Amygdala (tissue), 56 donors: ENCODE results near the gene PEMT.

Experiments used
- DNase-seq, 56 donors: peaks; one replicate each; lab custom pipeline; 2025; lab: John Stamatoyannopoulos, UW

PEMT gene

GRCh38 chr17:17605729-17606088 is 14.2 kb upstream of the PEMT start:
- no peak for DNase-seq

- DNase-seq: no peak
Measured at GRCh38 chr17:17605083-17605728, 13.7 kb upstream of the PEMT start.

GRCh38 chr17:17603895-17604225 is 12.4 kb upstream of the PEMT start:
- DNase-seq: no peak

GRCh38 chr17:17603178-17603894 is 11.8 kb upstream of the PEMT start:
- no peak for DNase-seq

GRCh38 chr17:17599965-17600364 is 8.5 kb upstream of the PEMT start:
- no peak for DNase-seq

GRCh38 chr17:17598003-17598402 is 6.5 kb upstream of the PEMT start:
- DNase-seq: no peak

GRCh38 chr17:17595755-17596154 is 4.2 kb upstream of the PEMT start:
- no peak for DNase-seq

- no peak for DNase-seq
Measured at GRCh38 chr17:17593222-17593620, 1.7 kb upstream of the PEMT start.

- peak in 1 of 56 donors; percentile 47 for DNase-seq
Measured at GRCh38 chr17:17590883-17591354, 589 bp downstream of the PEMT start.

GRCh38 chr17:17590141-17590751 is 1.3 kb downstream of the PEMT start:
- no peak for DNase-seq

- no peak for DNase-seq
Measured at GRCh38 chr17:17587614-17588337, 3.7 kb downstream of the PEMT start.

- DNase-seq: no peak
Measured at GRCh38 chr17:17582372-17582771, 9.1 kb downstream of the PEMT start.

GRCh38 chr17:17581509-17581908 is 10.0 kb downstream of the PEMT start:
- DNase-seq: no peak

- DNase-seq: no peak
Measured at GRCh38 chr17:17580662-17581470, 10.6 kb downstream of the PEMT start.

GRCh38 chr17:17579691-17580090 is 11.8 kb downstream of the PEMT start:
- no peak for DNase-seq

- no peak for DNase-seq
Measured at GRCh38 chr17:17577373-17577772, 14.1 kb downstream of the PEMT start.

GRCh38 chr17:17576772-17577234 is 14.7 kb downstream of the PEMT start:
- no peak for DNase-seq

GRCh38 chr17:17575360-17576251 is 15.9 kb downstream of the PEMT start:
- no peak for DNase-seq

GRCh38 chr17:17573912-17574311 is 17.6 kb downstream of the PEMT start:
- no peak for DNase-seq
